Smooth muscle cell (in vitro differentiated cells): ENCODE data around the gene ABCA12. TPM values are rescaled to one million over a fixed set of nuclear protein-coding genes. Genes with fewer than 3 reads are reported as not detected.
A peak's percentile ranks its signal among the peaks of the same experiment; 100 is the strongest.

Source experiments
- DNase-seq: peaks from one replicate; lab custom pipeline; 2025; ENCODE audit not compliant: unreplicated experiment; lab: John Stamatoyannopoulos, UW
- H2AFZ ChIP-seq: fragments of 200-600 bp; sonication (generic); 2 replicates; pipeline ENCODE4 v1.6.0; 2016; ENCODE audit warnings: antibody characterized with exemption, low read depth, mild to moderate bottlenecking
- H3F3A ChIP-seq: fragments of 200-600 bp; sonication (generic); 2 replicates; pipeline ENCODE4 v1.6.0; 2017; ENCODE audit warnings: antibody characterized with exemption, low read depth
- H3K27ac ChIP-seq: fragments of 200-600 bp; sonication (generic); 2 replicates; pipeline ENCODE4 v1.5.1; 2016; ENCODE audit warnings: low read depth, mild to moderate bottlenecking
- H3K27me3 ChIP-seq: fragments of 200-600 bp; sonication (generic); 2 replicates; pipeline ENCODE4 v1.6.1; 2016; ENCODE audit warnings: low read depth, mild to moderate bottlenecking
- H3K36me3 ChIP-seq: fragments of 200-600 bp; sonication (generic); 2 replicates; pipeline ENCODE4 v1.5.1; 2016; ENCODE audit warnings: low read depth
- H3K4me1 ChIP-seq: fragments of 200-600 bp; sonication (generic); 2 replicates; pipeline ENCODE4 v1.5.1; 2016; ENCODE audit warnings: low read depth
- H3K4me2 ChIP-seq: fragments of 200-600 bp; sonication (generic); 2 replicates; pipeline ENCODE4 v1.6.0; 2016; ENCODE audit warnings: mild to moderate bottlenecking
- H3K4me3 ChIP-seq: fragments of 200-600 bp; sonication (generic); 2 replicates; pipeline ENCODE4 v1.5.1; 2016; ENCODE audit warnings: mild to moderate bottlenecking
- H3K79me2 ChIP-seq: fragments of 200-600 bp; sonication (generic); 2 replicates; pipeline ENCODE4 v1.6.0; 2016; ENCODE audit warnings: low read depth, mild to moderate bottlenecking
- H3K9ac ChIP-seq: fragments of 200-600 bp; sonication (generic); 2 replicates; pipeline ENCODE4 v1.6.0; 2016; ENCODE audit warnings: low read depth
- H3K9me3 ChIP-seq: fragments of 200-600 bp; sonication (generic); replicated peaks from 2 replicates; pipeline ENCODE4 v1.5.1; 2016; ENCODE audit warnings: low read depth
- H4K20me1 ChIP-seq: fragments of 200-600 bp; sonication (generic); 2 replicates; pipeline ENCODE4 v1.6.0; 2016; ENCODE audit warnings: low read depth
- CTCF ChIP-seq: fragments of 200-600 bp; sonication (generic); IDR thresholded peaks from 2 replicates; pipeline ENCODE4 v1.5.1; 2017; ENCODE audit warnings: borderline replicate concordance, mild to moderate bottlenecking, antibody characterized with exemption; ENCODE audit not compliant: insufficient read depth, poor library complexity, severe bottlenecking
- WGBS: methylation state at CpG from one replicate; pipeline ENCODE4 v1.1.7; 2016; ENCODE audit warnings: low lambda C conversion rate; 5-methylcytosine and 5-hydroxymethylcytosine counted together
- polyA plus RNA-seq: library from polyadenylated mRNA; unstranded; fragments of >200 nt; fragmentation: Nextera tagmentation; extraction: Ambion mirVana; gene quantifications from 2 replicates; pipeline ENCODE4 v1.2.1, GENCODE V29; 2016
- total RNA-seq: library from RNA; depleted of rRNA; stranded (reverse); fragments of >200 nt; gene quantifications from 2 replicates; pipeline ENCODE4 v1.2.3, GENCODE V29; 2014

ABCA12 gene
- total and polyA plus RNA-seq, 2 experiments from 2014 or later = 0.47 to 5.7 TPM

DNA sequence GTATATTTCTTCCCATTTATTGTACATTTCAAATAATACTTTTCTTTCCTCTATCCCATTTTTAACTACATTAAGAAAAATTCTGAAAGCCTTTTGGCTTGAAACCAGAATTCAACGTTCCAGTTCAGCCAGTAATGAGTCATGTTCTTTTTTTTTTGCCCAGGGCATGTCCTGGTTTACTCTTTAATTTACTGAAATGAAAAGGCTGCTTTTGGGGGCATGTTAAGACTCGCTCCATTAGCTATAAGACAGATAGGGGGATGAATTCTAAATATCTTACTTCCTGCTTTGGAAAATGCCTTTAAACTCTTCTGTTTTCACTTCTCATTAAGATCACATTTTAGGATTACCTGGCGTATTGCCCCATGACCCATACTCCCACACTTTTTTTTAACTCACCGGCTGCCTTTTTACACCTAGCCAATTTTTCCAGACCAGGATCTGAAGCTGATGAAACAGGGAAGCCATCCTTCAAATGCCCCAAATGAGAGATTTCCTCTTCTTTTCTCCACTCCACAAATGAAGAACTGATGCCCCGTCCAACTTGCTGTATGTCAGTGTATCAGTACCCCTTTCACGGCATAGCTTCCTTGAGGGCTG lies 585 bp downstream of the ABCA12 start:
- Histone ChIP-seq H3K9me3 (no peaks in the 10 kb centered on the region), H4K20me1 (no peaks in the 10 kb centered on the region), H3K4me1 (peaks cover 3% of the 10 kb centered on the region), H3K79me2 (no peaks in the 10 kb centered on the region), H3K4me3 (no peak overlapping the region), H3K9ac (peak overlapping the region; percentile 22), H3K27ac (peak overlapping the region; percentile 71), H3K27me3 (no peaks in the 10 kb centered on the region), H3K4me2 (peak overlapping the region; percentile 44), H2AFZ (peak overlapping the region; percentile 19), H3F3A (no peaks in the 10 kb centered on the region), H3K36me3 (no peaks in the 10 kb centered on the region)
- WGBS = 51% methylated on average over 6 of the region's 6 CpGs
- TF ChIP-seq CTCF = no peak
- no peak for DNase-seq

DNA sequence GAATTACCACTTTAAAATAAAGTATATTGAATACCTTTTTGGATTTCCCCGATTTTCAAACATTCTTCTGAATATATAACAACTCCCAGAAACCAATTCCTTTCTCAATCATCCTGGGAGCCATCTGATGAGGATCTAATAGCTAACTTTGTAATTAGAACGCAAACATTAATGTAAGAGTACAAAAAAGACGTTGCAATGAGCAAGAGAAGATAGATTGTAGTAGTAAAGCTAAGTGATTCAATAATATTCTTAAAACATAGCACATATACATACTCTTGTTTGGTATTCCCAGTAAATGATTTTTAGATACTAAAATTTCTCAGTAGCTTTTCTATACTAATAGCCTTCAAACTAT lies 1.1 kb downstream of the ABCA12 start:
- H3K79me2 ChIP-seq = no peaks in the 10 kb centered on the region
- no peaks in the 10 kb centered on the region for H3K36me3 ChIP-seq
- H3K27ac ChIP-seq = peak overlapping the region; percentile 71
- no peak overlapping the region for H3K9ac ChIP-seq
- peak overlapping the region; percentile 44 for H3K4me2 ChIP-seq
- TF ChIP-seq CTCF = no peak
- no peaks in the 10 kb centered on the region for H3K9me3 ChIP-seq
- H4K20me1 ChIP-seq = no peaks in the 10 kb centered on the region
- DNase-seq = no peak
- WGBS = 78% methylated on average over 3 of the region's 3 CpGs
- H3F3A ChIP-seq = no peaks in the 10 kb centered on the region
- H3K27me3 ChIP-seq = no peaks in the 10 kb centered on the region
- H3K4me1 ChIP-seq = peaks cover 3% of the 10 kb centered on the region
- H2AFZ ChIP-seq = no peak overlapping the region
- H3K4me3 ChIP-seq = no peak overlapping the region

DNA sequence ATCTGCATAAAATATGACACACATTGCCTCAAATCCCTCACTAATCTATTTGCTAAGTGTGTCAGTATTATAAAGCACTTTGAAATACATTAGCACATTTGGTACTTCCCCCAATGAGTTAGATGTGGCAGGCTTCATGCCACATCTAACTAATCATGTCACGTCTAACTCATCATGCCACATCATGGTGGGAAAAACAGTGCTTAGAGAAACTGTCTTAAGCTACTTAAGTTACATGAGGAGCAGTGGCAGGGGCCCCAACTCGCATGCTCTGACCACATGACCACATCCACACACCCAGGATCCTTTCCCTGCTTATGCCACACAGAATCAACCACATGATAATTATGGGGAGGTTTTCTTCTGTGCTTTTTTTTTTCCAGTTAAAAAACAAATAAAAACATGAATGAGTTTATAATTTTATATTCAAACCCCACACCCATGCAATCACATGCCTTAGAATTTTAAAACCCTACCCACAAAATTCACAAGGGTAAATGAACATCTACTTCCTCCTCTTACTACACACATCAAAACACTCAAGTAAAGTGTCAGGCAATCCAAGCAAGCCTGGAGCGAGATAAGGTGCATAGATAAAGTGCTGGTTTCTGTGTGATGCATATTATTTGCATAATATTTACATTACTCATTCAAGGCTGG lies 1.6 kb downstream of the ABCA12 start:
- H3K9ac ChIP-seq = peak overlapping the region; percentile 2
- H3K4me1 ChIP-seq = peaks cover 3% of the 10 kb centered on the region
- no peak overlapping the region for H2AFZ ChIP-seq

More for the DNA sequence above, 1.6 kb downstream of the ABCA12 start:
- H3K4me2 ChIP-seq = peak overlapping the region; percentile 44
- no peak overlapping the region for H3K4me3 ChIP-seq
- 45% methylated on average over 3 of the region's 3 CpGs for WGBS
- no peaks in the 10 kb centered on the region for H3F3A ChIP-seq
- no peaks in the 10 kb centered on the region for H3K79me2 ChIP-seq
- no peak for TF ChIP-seq CTCF
- DNase-seq = no peak
- no peaks in the 10 kb centered on the region for H3K27me3 ChIP-seq
- H3K27ac ChIP-seq = peak overlapping the region; percentile 71
- H3K9me3 ChIP-seq = no peaks in the 10 kb centered on the region
- H4K20me1 ChIP-seq = no peaks in the 10 kb centered on the region
- H3K36me3 ChIP-seq = no peaks in the 10 kb centered on the region
